ENCODE data around the gene LAMA4.
"Not testable (repeated sequence)": the region's sequence is repeated elsewhere in the genome, so short reads cannot be mapped to it uniquely, and the experiment has no call there.

LAMA4 gene

DNA sequence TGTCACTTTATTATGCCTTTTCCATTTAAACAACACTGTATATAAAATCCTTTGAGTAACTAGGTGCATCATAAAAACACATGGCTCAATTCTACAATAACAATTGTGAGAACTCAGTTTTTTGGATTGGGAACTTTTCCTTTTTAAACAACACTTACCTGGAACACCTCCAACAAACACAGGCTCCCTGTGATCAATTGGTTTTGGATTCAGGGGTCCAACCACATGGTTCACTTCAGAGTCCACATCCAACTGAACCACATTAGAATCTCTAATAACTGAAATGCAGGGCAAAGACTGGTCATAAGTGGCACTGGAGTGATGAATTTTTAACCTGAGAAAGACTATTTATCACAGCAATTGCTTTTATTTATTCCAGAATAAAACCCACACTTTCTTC lies 140.4 kb downstream of the LAMA4 start:
- no peak for DNase-seq (ENCODE audit: low read depth in 2 of 2)
- TF ChIP-seq, protein P1, sequence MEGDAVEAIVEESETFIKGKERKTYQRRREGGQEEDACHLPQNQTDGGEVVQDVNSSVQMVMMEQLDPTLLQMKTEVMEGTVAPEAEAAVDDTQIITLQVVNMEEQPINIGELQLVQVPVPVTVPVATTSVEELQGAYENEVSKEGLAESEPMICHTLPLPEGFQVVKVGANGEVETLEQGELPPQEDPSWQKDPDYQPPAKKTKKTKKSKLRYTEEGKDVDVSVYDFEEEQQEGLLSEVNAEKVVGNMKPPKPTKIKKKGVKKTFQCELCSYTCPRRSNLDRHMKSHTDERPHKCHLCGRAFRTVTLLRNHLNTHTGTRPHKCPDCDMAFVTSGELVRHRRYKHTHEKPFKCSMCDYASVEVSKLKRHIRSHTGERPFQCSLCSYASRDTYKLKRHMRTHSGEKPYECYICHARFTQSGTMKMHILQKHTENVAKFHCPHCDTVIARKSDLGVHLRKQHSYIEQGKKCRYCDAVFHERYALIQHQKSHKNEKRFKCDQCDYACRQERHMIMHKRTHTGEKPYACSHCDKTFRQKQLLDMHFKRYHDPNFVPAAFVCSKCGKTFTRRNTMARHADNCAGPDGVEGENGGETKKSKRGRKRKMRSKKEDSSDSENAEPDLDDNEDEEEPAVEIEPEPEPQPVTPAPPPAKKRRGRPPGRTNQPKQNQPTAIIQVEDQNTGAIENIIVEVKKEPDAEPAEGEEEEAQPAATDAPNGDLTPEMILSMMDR (IDR thresholded peaks at IDR 0.05; ENCODE audit: low read depth, low read length), result no peak
- H3K4me3 ChIP-seq (replicated peaks in 1 of 2; ENCODE audit: low read depth in 2 of 2, low read length in 2 of 2), result no peak overlapping the region

DNA sequence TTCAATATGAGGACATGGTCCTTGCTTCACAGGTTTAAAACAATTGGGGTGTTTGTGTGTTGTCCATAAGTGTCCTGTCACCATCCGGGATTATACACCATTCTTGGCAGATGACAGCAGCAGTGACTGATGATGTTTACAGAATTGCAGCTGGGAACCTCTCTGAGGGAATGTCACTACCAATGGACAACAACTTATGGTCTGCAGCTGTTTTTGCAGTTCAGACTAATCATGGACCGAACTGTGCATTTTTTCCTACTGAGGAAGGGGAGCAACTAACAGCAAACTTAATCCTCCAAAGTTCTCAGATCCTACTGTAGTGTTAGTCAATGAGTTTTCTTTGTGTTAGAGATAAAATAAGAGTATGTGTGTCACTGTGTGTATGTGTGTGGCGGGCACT lies 140.9 kb downstream of the LAMA4 start:
- no peak overlapping the region for H3K4me3 ChIP-seq (replicated peaks in 1 of 2; ENCODE audit: low read depth in 2 of 2, low read length in 2 of 2)
- no peak for DNase-seq (ENCODE audit: low read depth in 2 of 2)
- TF ChIP-seq, protein P1 (IDR thresholded peaks at IDR 0.05; ENCODE audit: low read depth, low read length), result no peak

DNA sequence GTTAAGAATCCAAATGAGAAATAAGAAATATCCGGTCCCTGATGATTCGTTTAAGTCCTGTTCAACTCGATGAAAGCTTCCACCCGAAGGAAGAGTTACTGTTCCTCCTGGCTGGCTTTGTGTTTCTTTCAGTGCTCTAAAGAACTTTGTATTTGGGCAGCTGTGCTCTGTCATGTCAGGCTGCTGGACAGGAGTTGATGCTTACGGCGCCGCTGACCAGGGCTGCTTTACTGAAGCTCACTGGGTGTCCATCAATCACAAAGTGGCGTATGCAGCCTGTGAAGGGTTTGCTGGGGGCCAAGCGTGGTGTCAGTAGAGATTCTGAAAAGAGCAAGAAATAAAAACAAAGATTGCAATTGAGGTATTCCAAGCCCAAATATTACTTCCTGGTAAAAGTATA lies 145.1 kb downstream of the LAMA4 start:
- TF ChIP-seq, protein P1 (IDR thresholded peaks at IDR 0.05; ENCODE audit: low read depth, low read length), result no peak

DNA sequence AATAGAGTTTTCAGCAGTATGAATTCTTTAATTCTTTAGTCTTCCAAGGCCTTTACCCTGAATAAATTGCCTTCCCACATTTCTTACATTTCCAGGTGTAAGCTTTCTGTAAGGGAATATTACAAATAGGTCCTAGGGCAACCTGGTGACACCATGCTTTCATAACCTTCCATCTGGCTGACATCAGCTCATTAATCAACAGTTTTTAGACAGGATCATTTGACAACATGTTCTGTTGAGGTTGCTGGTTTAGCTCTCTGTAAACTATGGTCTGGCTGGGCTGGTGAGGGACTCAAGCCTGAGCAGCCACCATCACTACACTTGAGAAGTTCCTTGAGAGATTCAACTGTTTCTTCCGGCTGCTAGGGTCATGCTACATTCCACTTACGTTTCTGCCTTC lies 147.8 kb downstream of the LAMA4 start:
- TF ChIP-seq, protein P1 (IDR thresholded peaks at IDR 0.05; ENCODE audit: low read depth, low read length), result no peak
- DNase-seq (ENCODE audit: low read depth in 2 of 2), result no peak

More for the DNA sequence above, 145.1 kb downstream of the LAMA4 start:
- no peak for DNase-seq (ENCODE audit: low read depth in 2 of 2)
- H3K4me3 ChIP-seq (replicated peaks in 1 of 2; ENCODE audit: low read depth in 2 of 2, low read length in 2 of 2), result no peak overlapping the region

DNA sequence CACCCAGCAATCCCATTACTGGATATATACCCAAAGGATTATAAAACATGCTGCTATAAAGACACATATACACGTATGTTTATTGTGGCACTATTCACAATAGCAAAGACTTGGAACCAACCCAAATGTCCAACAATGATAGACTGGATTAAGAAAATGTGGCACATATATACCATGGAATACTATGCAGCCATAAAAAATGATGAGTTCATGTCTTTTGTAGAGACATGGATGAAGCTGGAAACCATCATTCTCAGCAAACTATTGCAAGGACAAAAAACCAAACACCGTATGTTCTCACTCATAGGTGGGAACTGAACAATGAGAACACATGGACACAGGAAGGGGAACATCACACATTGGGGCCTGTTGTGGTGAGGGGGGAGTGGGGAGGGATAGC lies 148.3 kb downstream of the LAMA4 start:
- DNase-seq (ENCODE audit: low read depth in 2 of 2); H3K4me3 ChIP-seq (replicated peaks in 1 of 2; ENCODE audit: low read depth in 2 of 2, low read length in 2 of 2): not testable (repeated sequence)

More for the DNA sequence above, 147.8 kb downstream of the LAMA4 start:
- no peak overlapping the region for H3K4me3 ChIP-seq (replicated peaks in 1 of 2; ENCODE audit: low read depth in 2 of 2, low read length in 2 of 2)

DNA sequence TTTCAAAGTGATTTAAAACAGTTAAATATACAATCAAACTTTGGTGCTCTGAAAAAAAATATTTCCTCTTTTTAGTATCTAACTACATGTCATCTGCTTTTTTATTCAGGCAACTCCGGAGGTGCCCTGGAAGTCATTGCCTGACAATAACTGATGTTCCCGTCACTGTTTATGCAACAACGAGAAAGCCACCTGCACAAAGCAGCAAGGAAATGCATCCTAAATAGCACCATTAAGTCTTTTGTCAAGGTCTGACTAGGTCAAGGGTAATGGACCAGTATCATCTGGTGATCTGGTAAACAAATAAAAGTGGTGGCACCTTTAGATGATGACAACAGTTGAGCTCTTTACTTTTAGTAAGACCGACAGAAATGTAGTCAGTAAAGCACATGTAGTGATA lies 153.8 kb downstream of the LAMA4 start:
- no peak overlapping the region for H3K4me3 ChIP-seq (replicated peaks in 1 of 2; ENCODE audit: low read depth in 2 of 2, low read length in 2 of 2)
- DNase-seq (ENCODE audit: low read depth in 2 of 2), result no peak
- TF ChIP-seq, protein P1 (IDR thresholded peaks at IDR 0.05; ENCODE audit: low read depth, low read length), result no peak

DNA sequence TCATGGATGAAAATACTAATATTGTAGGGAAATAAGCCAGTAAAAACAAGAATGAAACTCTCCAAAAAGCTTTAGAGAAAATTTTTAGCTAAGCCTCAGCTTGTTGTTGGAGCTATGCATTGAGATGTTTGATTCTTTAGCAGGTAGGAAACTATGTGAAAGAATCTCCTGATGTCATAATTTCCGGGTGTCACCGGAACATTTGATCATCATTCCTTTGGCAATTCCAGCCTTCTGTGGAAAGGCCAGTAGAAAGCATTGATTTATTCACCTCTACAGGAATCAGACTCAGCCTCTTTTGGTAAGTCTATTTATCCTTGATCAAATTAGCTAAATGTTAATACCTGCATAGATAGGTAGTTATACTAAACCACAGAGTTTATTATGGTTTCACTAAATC lies 157.5 kb downstream of the LAMA4 start:
- TF ChIP-seq, protein P1 (IDR thresholded peaks at IDR 0.05; ENCODE audit: low read depth, low read length), result no peak
- no peak overlapping the region for H3K4me3 ChIP-seq (replicated peaks in 1 of 2; ENCODE audit: low read depth in 2 of 2, low read length in 2 of 2)
- DNase-seq (ENCODE audit: low read depth in 2 of 2), result no peak

All from cardiac fibroblast (primary cell).